Measurements from ENCODE around the gene KIFC3.

- TF ChIP-seq CTCF (IDR thresholded peaks at IDR 0.05; ENCODE audit: low read depth, low read length) (no peak), EZH2phosphoT487 (IDR thresholded peaks at IDR 0.05; ENCODE audit: low read depth) (no peak)
These were observed 51.3 kb downstream of the KIFC3 start for GRCh38 chr16:57750796-57751538.

All from OCI-LY3 (cell line).